Measurements from ENCODE around the gene MSANTD7.

GRCh38 chr10:14798636-14799035 is 39.5 kb upstream of the MSANTD7 start:
- TF ChIP-seq CTCF (IDR thresholded peaks at IDR 0.05) (no peak), EZH2 (IDR thresholded peaks at IDR 0.05; ENCODE audit: borderline replicate concordance, insufficient read depth, low read depth, low read length, poor library complexity, severe bottlenecking) (no peak)

Measured in B cell (primary cell).